ENCODE measurements around the gene CADM4. TPM values are rescaled to one million over a fixed set of nuclear protein-coding genes. Genes with fewer than 3 reads are reported as not detected.
A peak's percentile ranks its signal among the peaks of the same experiment; 100 is the strongest.

Gene CADM4
- total RNA-seq, 1 experiment from 2014 or later, result 28.7 TPM

DNA sequence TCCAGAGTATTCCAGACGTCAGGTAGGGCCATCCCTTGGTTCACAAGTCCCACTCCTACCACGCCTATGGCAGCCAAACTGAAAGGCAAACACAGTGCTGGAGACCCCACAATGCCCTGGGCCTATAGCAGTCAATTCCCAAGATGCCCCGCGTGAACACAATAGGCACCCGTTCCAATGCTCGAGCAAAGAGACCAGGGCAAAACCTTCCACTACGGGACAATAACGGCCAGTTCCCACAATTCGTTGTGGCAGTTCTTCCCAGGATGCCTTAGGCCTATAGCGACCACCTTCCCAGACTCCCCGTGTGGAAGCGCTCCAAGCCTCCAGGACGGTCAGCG lies 20.8 kb downstream of the CADM4 start:
- Histone ChIP-seq H3K9me2 (ENCODE audit: insufficient read depth) (no peaks in the 10 kb centered on the region), H3K36me3 (ENCODE audit: control insufficient read depth in 1 of 2, insufficient read depth in 2 of 2, low read length in 2 of 2) (no peaks in the 10 kb centered on the region), H3K9me3 (ENCODE audit: control insufficient read depth in 1 of 2, insufficient read depth in 1 of 2, low read depth in 1 of 2, low read length in 2 of 2) (no peaks in the 10 kb centered on the region), H3K4me3 (replicated peaks in 1 of 2; ENCODE audit: low read depth in 1 of 2, low read length in 2 of 2) (peak overlapping the region; percentile 77 to 84), H3K4me1 (ENCODE audit: control insufficient read depth in 1 of 2, insufficient read depth in 2 of 2, low read length in 2 of 2) (peaks cover 12 to 26% of the 10 kb centered on the region in 2 experiments), H2AFZ (ENCODE audit: low read depth, low read length, poor library complexity, severe bottlenecking) (peak overlapping the region; percentile 66), H3K9ac (ENCODE audit: low read length) (peak overlapping the region; percentile 72), H3K79me2 (ENCODE audit: insufficient read depth, low read length) (peaks cover 27% of the 10 kb centered on the region), H3K4me2 (ENCODE audit: low read length) (peak overlapping the region; percentile 99), H4K20me1 (ENCODE audit: insufficient read depth) (no peaks in the 10 kb centered on the region), H3K27ac (ENCODE audit: low read depth, low read length) (peak overlapping the region; percentile 91), H3K27me3 (ENCODE audit: insufficient read depth, low read length) (no peaks in the 10 kb centered on the region)
- CTCF ChIA-PET, result interaction anchor here (0.7 kb wide), 1 partner anchor 23 kb away, joined by 3 read pairs; the partner anchor contains the start of genes IRGQ and ZNF576
- TF ChIP-seq SRF (IDR thresholded peaks at IDR 0.05; ENCODE audit: low read depth), result no peak
- TF ChIP-seq EGR1 (IDR thresholded peaks at IDR 0.05; ENCODE audit: low read depth), result no peak
- TF ChIP-seq SIN3A (IDR thresholded peaks at IDR 0.05; ENCODE audit: low read depth), result no peak
- TF ChIP-seq SP1 (IDR thresholded peaks at IDR 0.05; ENCODE audit: low read depth), result no peak
- TF ChIP-seq POLR2AphosphoS5 (IDR thresholded peaks at IDR 0.05; ENCODE audit: low read depth, low read length), result no peak
- no peak for TF ChIP-seq ZFX (IDR thresholded peaks at IDR 0.05)
- TF ChIP-seq ATF3 (IDR thresholded peaks at IDR 0.05), result no peak
- no peak for TF ChIP-seq ZNF274 (IDR thresholded peaks at IDR 0.05; ENCODE audit: low read depth, low read length)
- no peak for TF ChIP-seq JUND (IDR thresholded peaks at IDR 0.05)
- TF ChIP-seq, protein P1, sequence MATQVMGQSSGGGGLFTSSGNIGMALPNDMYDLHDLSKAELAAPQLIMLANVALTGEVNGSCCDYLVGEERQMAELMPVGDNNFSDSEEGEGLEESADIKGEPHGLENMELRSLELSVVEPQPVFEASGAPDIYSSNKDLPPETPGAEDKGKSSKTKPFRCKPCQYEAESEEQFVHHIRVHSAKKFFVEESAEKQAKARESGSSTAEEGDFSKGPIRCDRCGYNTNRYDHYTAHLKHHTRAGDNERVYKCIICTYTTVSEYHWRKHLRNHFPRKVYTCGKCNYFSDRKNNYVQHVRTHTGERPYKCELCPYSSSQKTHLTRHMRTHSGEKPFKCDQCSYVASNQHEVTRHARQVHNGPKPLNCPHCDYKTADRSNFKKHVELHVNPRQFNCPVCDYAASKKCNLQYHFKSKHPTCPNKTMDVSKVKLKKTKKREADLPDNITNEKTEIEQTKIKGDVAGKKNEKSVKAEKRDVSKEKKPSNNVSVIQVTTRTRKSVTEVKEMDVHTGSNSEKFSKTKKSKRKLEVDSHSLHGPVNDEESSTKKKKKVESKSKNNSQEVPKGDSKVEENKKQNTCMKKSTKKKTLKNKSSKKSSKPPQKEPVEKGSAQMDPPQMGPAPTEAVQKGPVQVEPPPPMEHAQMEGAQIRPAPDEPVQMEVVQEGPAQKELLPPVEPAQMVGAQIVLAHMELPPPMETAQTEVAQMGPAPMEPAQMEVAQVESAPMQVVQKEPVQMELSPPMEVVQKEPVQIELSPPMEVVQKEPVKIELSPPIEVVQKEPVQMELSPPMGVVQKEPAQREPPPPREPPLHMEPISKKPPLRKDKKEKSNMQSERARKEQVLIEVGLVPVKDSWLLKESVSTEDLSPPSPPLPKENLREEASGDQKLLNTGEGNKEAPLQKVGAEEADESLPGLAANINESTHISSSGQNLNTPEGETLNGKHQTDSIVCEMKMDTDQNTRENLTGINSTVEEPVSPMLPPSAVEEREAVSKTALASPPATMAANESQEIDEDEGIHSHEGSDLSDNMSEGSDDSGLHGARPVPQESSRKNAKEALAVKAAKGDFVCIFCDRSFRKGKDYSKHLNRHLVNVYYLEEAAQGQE (IDR thresholded peaks at IDR 0.05; ENCODE audit: low read depth), result no peak
- TF ChIP-seq POLR2A (IDR thresholded peaks at IDR 0.05; ENCODE audit: borderline replicate concordance, extremely low read depth, insufficient read depth, insufficient read length), result no peak
- no peak for TF ChIP-seq CTCF (IDR thresholded peaks at IDR 0.05 in 2 of 3, conservative IDR thresholded peaks at IDR 0.05 in 1 of 3; ENCODE audit: borderline replicate concordance in 1 of 3, insufficient read depth in 1 of 3, low read depth in 2 of 3, low read length in 2 of 3)
- no peak for TF ChIP-seq TCF7L2 (IDR thresholded peaks at IDR 0.05; ENCODE audit: borderline replicate concordance, extremely low read depth, insufficient read depth, insufficient read length)
- no peak for TF ChIP-seq ZBTB33 (IDR thresholded peaks at IDR 0.05; ENCODE audit: extremely low read depth, insufficient replicate concordance, low read length)
- TF ChIP-seq FOSL1 (IDR thresholded peaks at IDR 0.05; ENCODE audit: low read depth), result no peak
- no peak for TF ChIP-seq EZH2phosphoT487 (IDR thresholded peaks at IDR 0.05; ENCODE audit: borderline replicate concordance)
- no peak for TF ChIP-seq CEBPB (IDR thresholded peaks at IDR 0.05; ENCODE audit: low read depth)
- no peak for TF ChIP-seq YY1 (IDR thresholded peaks at IDR 0.05; ENCODE audit: extremely low read depth, insufficient replicate concordance, low read depth, low read length)
- DNase-seq (ENCODE audit: low read depth, low spot score), result no peak
- no TSS peak for BruUV-seq (replicated peaks)
- POLR2A ChIA-PET, result interaction anchor here (0.7 kb wide), 1 partner anchor 41 kb away, joined by 4 read pairs; no protein-coding TSS in a partner anchor
- intact Hi-C loops (cut with micrococcal nuclease), result loop anchor here (1.0 kb wide), 1 partner anchor 23 kb away; the partner anchor contains the start of genes IRGQ and ZNF576
- ATAC-seq, result peak; percentile 65
- RAD21 ChIA-PET (ENCODE audit: low non-redundant PET in 1 of 2, low total read pairs in 2 of 2, uncharacterized antibody in 2 of 2, unreplicated experiment in 2 of 2), result no interaction called here
